Measurements from ENCODE around the gene METTL25B.

DNA sequence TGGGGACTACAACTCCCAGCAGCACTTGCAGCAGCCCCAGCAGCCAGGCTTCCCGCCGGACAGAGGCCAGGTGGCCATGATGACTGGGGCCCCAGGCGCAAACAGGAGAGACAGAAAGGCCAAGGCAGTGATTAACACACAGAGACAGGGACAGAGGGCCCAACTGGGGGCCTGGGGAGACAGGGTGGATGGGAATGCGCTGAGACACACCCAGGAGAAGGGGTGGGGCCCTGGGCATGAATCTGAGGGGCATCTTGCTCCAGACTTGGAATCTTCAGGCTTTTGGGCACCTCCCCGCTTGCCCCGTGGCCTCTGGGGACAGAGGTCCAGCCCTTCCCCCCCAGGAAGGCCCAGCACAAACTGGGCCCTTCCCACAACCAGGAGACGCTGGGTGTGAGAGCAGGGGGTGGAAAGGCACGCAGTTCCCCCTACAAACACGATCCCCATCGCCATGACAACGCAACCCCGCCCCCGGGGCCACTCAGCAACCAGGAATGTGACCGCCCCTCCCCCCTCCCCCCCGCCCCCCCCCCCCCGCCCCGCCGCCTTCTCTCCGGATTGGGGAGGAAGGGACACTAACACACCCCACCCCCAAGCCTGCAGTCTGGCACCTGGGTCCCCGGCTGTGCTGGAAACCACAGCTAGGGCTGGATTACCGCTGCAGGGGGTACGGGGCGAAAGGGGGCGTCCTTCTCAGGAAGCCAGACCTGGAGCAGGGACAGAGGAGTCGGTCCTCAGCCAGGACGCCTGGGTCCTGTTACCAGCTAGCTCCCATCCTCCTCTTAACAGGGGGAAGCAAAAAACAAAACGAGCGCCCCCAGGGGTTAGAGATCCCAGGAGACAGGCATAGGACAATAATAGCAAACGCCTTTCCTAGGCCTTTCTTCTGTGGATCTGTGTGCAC lies 18.7 kb downstream of the METTL25B start:
- TF ChIP-seq, protein P1, sequence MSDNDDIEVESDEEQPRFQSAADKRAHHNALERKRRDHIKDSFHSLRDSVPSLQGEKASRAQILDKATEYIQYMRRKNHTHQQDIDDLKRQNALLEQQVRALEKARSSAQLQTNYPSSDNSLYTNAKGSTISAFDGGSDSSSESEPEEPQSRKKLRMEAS (IDR thresholded peaks at IDR 0.05; ENCODE audit: low read depth, low read length): 0 out of 2 replicates have a peak, but pooled peaks have one; percentile 22
- TF ChIP-seq, protein P2, sequence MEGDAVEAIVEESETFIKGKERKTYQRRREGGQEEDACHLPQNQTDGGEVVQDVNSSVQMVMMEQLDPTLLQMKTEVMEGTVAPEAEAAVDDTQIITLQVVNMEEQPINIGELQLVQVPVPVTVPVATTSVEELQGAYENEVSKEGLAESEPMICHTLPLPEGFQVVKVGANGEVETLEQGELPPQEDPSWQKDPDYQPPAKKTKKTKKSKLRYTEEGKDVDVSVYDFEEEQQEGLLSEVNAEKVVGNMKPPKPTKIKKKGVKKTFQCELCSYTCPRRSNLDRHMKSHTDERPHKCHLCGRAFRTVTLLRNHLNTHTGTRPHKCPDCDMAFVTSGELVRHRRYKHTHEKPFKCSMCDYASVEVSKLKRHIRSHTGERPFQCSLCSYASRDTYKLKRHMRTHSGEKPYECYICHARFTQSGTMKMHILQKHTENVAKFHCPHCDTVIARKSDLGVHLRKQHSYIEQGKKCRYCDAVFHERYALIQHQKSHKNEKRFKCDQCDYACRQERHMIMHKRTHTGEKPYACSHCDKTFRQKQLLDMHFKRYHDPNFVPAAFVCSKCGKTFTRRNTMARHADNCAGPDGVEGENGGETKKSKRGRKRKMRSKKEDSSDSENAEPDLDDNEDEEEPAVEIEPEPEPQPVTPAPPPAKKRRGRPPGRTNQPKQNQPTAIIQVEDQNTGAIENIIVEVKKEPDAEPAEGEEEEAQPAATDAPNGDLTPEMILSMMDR (IDR thresholded peaks at IDR 0.05 in 2 of 3, conservative IDR thresholded peaks at IDR 0.05 in 1 of 3; ENCODE audit: control insufficient read depth in 2 of 3, extremely low read depth in 1 of 3, insufficient read depth in 1 of 3, low read depth in 3 of 3, low read length in 3 of 3): peak in 2 of 3 experiments; percentile 7 to 18; a peak in 2 of 6 replicates
- TF ChIP-seq ESRRA (IDR thresholded peaks at IDR 0.05; ENCODE audit: low read length) (no peak), HCFC1 (IDR thresholded peaks at IDR 0.05; ENCODE audit: low read length) (peak; percentile 71)

Data from GM12878 (cell line).